ENCODE measurements around the gene ZG16. TPM values are rescaled to one million over a fixed set of nuclear protein-coding genes. Genes with fewer than 3 reads are reported as not detected.
A peak's percentile ranks its signal among the peaks of the same experiment; 100 is the strongest.

ZG16 gene
- total and polyA plus RNA-seq, 2 of the 8 experiments (the other 6 are each of a cell fraction or from before 2014, with no cell fraction given), result not detected

DNA sequence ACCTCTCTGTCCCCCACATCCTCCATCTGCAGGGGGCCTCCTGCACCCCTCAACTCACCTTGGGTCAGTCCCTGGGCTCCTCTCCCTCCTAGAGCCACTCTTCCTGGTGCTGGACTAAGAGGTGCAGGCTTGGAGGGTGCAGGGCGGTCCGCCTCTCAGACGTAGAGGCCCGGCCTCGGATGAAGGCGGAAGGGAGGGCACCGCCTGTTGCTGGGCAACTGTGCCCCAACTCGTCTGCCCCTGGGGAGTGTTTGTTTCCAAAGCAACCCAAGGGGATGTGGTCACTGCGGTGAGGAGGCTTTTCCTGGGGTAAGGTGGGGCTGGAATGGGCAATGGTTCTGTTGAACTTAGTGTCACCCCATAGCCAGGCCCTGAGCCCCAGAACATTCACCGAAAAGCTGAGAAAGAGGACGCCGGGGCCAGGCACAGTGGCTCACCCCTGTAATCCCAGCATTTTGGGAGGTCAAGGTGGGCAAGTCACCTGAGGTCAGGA, 32.2 kb upstream of the ZG16 start, which contains the start of gene C16orf54:
Gene C16orf54, minus strand, starts transcription at position 138 of the 493 bp plus-strand sequence. CDS start 1,039 bp downstream, outside the sequence.
- H2BK12ac ChIP-seq (ENCODE audit: low read depth, low read length), result no peak within 1 kb of the TSS
- 70% methylated on average over 9 of the region's 12 CpGs; no CpG with 5 or more reads in 1 of the 2 experiments for WGBS, 2 experiments (ENCODE audit: extremely low coverage in 1 of 2, insufficient coverage in 1 of 2, insufficient read length in 1 of 2, insufficient replicate concordance in 2 of 2, low coverage in 1 of 2, low lambda C conversion rate in 2 of 2, missing lambda C conversion rate in 1 of 2)
- no peak within 1 kb of the TSS for H2BK120ac ChIP-seq (replicated peaks; ENCODE audit: low read depth, low read length)
- H2BK20ac ChIP-seq (ENCODE audit: low read length), result no peak within 1 kb of the TSS
- no peak within 1 kb of the TSS for H3K23ac ChIP-seq (ENCODE audit: insufficient read length)
- no peak within 1 kb of the TSS for H2AFZ ChIP-seq (ENCODE audit: low read length)
- no peak within 1 kb of the TSS for H3K56ac ChIP-seq (replicated peaks; ENCODE audit: insufficient read length, low read depth, low read length)
- peaks cover 0 to 8% (median 0%) of the 10 kb centered on the region in 4 experiments; a peak in 2 of 8 replicates for H3K36me3 ChIP-seq (ENCODE audit: control insufficient read depth in 2 of 4, insufficient read depth in 4 of 4, low read length in 3 of 4)
- no peak within 1 kb of the TSS for H3K4me2 ChIP-seq (ENCODE audit: insufficient read depth in 1 of 2, low read depth in 2 of 2, low read length in 2 of 2)
- no peak within 1 kb of the TSS for H3K4ac ChIP-seq (replicated peaks; ENCODE audit: insufficient read length, low read depth, low read length)
- ChIA-PET CTCF (ENCODE audit: partially characterized antibody) (no interaction called here), POLR2A (ENCODE audit: partially characterized antibody) (interaction anchor here (0.8 to 3.1 kb wide), 7 partner anchors 11 to 44 kb away, joined by 3 to 12 read pairs (median 5); no protein-coding TSS in a partner anchor)
- peak in 1 of 2 experiments; percentile 65 for DNase-seq (ENCODE audit: low read depth in 1 of 2, low spot score in 2 of 2)
- H3K9me3 ChIP-seq (ENCODE audit: insufficient read depth in 2 of 2, low read depth in 1 of 2, low read length in 1 of 2), result peaks cover 8 to 9% of the 10 kb centered on the region in 2 experiments; a peak in 2 of 4 replicates
- no peak within 1 kb of the TSS for H3K18ac ChIP-seq (ENCODE audit: extremely low read depth, low read length)
- no peaks in the 10 kb centered on the region for H3K23me2 ChIP-seq (ENCODE audit: low read depth, low read length)
- H4K5ac ChIP-seq (ENCODE audit: insufficient read length, low read depth, low read length), result no peak within 1 kb of the TSS
- H3K27me3 ChIP-seq (replicated peaks in 1 of 4; ENCODE audit: control insufficient read depth in 3 of 4, extremely low read depth in 1 of 4, insufficient read depth in 3 of 4, low read length in 3 of 4), result no peaks in the 10 kb centered on the region
- no peak within 1 kb of the TSS for H3K14ac ChIP-seq (ENCODE audit: insufficient read length)
- H2BK15ac ChIP-seq (ENCODE audit: low read length), result no peak within 1 kb of the TSS
- H3K79me1 ChIP-seq (ENCODE audit: low read depth, low read length), result 0 out of 2 replicates have a peak, but pooled peaks cover 2% of the 10 kb centered on the region
- H3K4me1 ChIP-seq (replicated peaks in 1 of 4; ENCODE audit: control insufficient read depth in 3 of 4, insufficient read depth in 4 of 4, low read length in 3 of 4), result peaks cover 0 to 4% (median 2%) of the 10 kb centered on the region in 4 experiments; a peak in 4 of 7 replicates
- no peak within 1 kb of the TSS for H3K9ac ChIP-seq (replicated peaks in 1 of 4; ENCODE audit: extremely low read depth in 1 of 4, low read depth in 3 of 4, low read length in 3 of 4)
- H4K8ac ChIP-seq (ENCODE audit: extremely low read depth, insufficient read depth, low read length), result peak within 1 kb of the TSS; percentile 82; the same call in 1 of the 2 replicates
- FAIRE-seq, result no peak
- no peak within 1 kb of the TSS for H4K91ac ChIP-seq (replicated peaks; ENCODE audit: insufficient read length, low read length)
- no peak within 1 kb of the TSS for H2BK5ac ChIP-seq (ENCODE audit: low read depth, low read length)
- H3K27ac ChIP-seq (ENCODE audit: low read depth, low read length), result no peak within 1 kb of the TSS
- peaks cover 9 to 13% of the 10 kb centered on the region in 2 experiments for H4K20me1 ChIP-seq (replicated peaks in 1 of 2; ENCODE audit: control insufficient read depth in 1 of 2, insufficient read depth in 2 of 2, low read length in 2 of 2)
- no peak within 1 kb of the TSS for H2AK5ac ChIP-seq (ENCODE audit: low read depth, low read length)
- no peaks in the 10 kb centered on the region for H3K79me2 ChIP-seq (ENCODE audit: control insufficient read depth in 1 of 2, insufficient read depth in 2 of 2, low read length in 2 of 2)
- no peak within 1 kb of the TSS for H3K4me3 ChIP-seq (ENCODE audit: extremely low read depth in 1 of 4, insufficient read depth in 2 of 4, low read depth in 3 of 4, low read length in 4 of 4)
- no peak for TF ChIP-seq SP1 (IDR thresholded peaks at IDR 0.05; ENCODE audit: low read depth, low read length)
- no peak for TF ChIP-seq JUND (IDR thresholded peaks at IDR 0.05; ENCODE audit: low read length)
- no peak for TF ChIP-seq TEAD4 (IDR thresholded peaks at IDR 0.05; ENCODE audit: low read depth, low read length)
- TF ChIP-seq CHD2 (IDR thresholded peaks at IDR 0.05; ENCODE audit: low read length), result 0 out of 2 replicates have a peak, but pooled peaks have one; percentile 8
- no peak for TF ChIP-seq SP4 (IDR thresholded peaks at IDR 0.05; ENCODE audit: low read length)
- no peak for TF ChIP-seq GABPA (IDR thresholded peaks at IDR 0.05; ENCODE audit: borderline replicate concordance, insufficient read depth, low read length)
